Femur (tissue), 1 donor: ENCODE data around the gene CRISP1.
A peak's percentile ranks its signal among the peaks of the same experiment; 100 is the strongest.
"Not testable (repeated sequence)": the region's sequence is repeated elsewhere in the genome, so short reads cannot be mapped to it uniquely, and the experiment has no call there.

Source experiments
- DNase-seq: peaks from one replicate; pipeline ENCODE4 v3.0.0-alpha.2; 2017

CRISP1 gene

DNA sequence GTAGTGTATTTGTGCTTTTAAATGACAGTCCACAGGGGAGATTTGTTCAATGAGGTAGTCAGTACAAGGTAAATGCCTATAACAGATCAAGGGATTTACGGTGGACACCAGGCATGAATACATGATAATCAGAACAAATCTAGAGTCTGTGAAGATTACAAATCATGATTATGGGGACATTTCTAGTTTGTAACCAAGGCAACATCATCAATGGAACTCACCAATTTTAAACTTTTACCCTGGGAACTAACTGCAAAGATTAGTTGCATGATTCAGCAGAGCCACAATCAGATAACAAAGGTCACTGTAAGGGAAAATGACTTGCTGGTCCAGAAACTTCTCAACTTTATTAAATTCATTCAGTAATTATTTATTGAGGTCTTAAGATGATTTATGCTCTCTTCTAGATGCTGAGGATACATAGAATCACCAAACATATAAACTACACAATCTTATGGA is at the start of gene CRISP1:
CRISP1 (minus strand) TSS at position 51 of the 459 bp plus-strand sequence. CDS start 9,135 bp downstream, outside the sequence.
- no peak for DNase-seq

- DNase-seq: peak; percentile 37
These were observed 48.7 kb upstream of the CRISP1 start for GRCh38 chr6:49915035-49915434.

GRCh38 chr6:49913636-49914375 is 47.5 kb upstream of the CRISP1 start:
- DNase-seq: no peak

DNA sequence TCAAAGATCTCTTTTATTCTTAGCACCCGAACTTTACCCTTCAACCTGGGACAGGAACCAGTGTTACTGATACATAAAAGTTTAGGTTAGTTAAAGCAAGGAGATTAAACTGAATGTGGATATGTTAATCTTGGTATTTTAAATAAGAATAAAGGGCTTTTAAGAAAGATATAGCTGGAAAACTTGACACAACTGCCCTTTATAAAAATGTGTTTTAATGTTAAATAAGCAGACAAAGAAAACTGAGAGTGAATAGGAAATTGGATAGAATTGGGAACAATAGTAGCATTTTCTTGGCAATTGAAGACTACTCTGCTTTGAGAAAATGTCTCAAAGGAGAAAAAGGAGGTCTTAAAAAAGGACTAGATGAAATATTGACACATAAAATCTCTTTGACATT is 45.9 kb upstream of the CRISP1 start:
- no peak for DNase-seq

GRCh38 chr6:49911252-49911651 is 44.9 kb upstream of the CRISP1 start:
- DNase-seq: no peak

DNA sequence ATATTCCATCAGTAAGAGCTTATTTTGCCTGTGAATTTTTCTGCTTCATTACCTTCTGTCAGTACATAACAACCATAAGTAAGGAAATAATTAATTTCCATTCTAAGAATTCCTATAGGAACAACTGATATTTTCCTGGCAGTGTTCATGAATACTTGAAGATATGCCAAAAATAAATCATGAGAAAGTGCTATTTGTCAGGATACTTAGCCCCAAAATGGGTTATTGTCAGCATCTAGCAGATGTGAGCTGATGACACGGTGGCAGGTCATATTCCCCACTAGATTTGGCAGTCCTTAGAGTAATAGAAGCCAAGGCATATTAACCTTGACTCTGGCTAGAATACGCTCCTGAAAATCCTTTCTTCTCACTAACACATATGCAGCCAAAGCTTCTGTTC is 43.2 kb upstream of the CRISP1 start:
- no peak for DNase-seq

GRCh38 chr6:49906526-49906925 is 40.2 kb upstream of the CRISP1 start:
- DNase-seq: peak; percentile 67

GRCh38 chr6:49905296-49905695 is 39.0 kb upstream of the CRISP1 start:
- DNase-seq: no peak

DNA sequence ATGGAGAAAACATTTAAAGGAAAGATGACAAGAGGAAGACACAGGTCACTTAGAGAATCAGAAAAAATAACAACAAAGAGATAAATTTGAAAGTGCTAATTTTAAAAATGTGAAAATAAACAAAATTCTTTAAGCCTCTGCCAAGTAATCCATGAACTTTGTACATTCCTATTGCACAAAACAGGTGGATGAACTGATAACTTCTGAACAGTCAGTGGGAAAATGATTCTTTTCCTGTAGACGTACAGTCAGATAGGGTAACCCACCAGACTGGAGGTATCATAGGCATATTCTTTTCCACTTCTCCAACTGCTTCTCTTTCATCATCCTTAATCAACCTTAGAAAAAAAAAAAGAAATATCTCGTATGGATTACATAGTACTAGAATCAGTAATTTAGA is 36.5 kb upstream of the CRISP1 start:
- no peak for DNase-seq

GRCh38 chr6:49898904-49899566 is 32.7 kb upstream of the CRISP1 start:
- no peak for DNase-seq

DNA sequence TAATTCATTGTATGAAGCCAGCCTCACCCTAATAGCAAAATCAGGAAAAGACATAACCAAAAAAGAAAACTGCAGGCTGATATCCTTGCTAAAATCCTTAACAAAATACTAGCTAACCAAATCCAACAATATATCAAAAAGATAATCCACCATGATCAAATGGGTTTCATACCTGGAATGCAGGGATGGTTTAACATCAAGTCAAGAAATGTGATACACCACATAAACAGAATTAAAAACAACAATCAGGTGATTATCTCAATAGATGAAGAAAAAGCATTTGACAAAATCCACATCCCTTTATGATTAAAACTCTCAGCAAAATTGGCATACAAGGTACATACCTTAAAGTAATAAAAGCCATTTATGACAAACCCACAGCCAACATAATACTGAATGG is 29.2 kb upstream of the CRISP1 start:
- not testable (repeated sequence) for DNase-seq

- peak; percentile 15 for DNase-seq
These were observed 25.9 kb upstream of the CRISP1 start for GRCh38 chr6:49892280-49892679.

- no peak for DNase-seq
These were observed 24.7 kb upstream of the CRISP1 start for GRCh38 chr6:49890988-49891387.

DNA sequence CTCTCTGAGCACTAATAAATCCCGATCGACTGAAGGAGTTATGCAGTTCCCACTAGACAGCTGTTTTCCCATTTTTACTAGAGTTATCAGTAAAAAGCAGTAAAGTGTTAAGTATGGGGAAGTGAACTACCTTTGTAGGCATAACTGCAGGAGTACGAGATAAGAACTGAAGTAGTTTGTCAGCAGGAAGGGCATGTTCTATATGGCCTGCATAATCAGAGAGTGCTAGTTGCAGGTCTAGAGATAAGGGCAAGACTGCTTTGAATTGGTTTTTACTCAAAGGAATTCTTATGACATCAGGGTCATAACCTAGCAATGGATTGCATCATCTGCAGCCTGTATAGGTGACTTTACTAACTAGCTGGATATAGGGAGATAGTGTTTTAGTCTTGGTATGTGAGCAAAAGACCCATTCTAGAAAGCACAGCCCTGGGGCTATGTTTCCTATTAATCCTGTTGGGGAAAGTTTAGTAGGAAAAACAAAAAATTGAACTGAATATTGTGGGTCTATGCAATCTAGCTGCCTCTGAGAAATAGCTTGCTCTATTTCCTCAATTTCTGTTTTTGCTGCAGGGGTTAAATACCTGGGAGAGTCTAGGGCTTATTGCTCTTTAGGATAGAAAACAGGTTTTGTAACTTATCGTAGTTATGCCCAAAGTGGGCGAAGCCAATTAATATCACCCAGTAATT is 22.6 kb upstream of the CRISP1 start:
- no peak for DNase-seq

GRCh38 chr6:49868951-49869529 is 2.7 kb upstream of the CRISP1 start:
- no peak for DNase-seq

DNA sequence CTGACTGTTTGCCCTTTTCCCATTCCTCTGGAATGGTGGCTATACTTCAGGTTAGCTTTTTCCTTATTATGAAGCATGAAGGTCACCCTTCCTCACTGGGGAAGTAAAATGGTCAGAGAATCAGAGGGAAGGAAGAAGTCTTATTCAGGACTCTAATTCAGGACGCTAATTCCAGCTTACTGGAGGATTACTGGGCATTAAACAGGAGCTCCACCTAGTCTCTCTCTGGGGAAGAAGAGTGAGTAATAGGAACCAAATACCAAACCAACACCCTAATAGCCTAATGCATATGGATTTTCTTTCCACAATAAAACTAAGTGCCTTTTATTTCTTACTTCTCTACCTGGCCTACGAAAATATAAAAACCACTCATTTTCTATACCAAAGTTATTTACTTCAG is 10.1 kb downstream of the CRISP1 start:
- DNase-seq: no peak

DNA sequence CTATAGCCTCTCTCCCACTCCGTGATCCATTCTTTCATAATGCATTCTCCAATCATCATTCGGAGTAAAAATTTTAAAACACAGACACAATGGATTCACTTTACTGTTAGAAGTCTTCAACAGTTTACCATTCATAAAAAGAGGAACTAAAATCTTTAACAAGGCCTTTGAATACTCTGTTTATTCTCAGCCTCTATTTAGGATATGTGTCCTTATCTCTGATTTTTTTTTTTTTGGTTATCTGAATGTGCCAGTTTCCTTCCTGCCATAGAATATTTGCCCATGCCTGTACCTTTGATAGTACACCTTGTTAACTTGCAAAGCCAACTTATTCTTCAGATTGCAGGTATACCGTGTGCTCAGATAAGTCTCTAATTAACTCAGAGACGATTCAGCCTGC is 11.1 kb downstream of the CRISP1 start:
- no peak for DNase-seq

DNA sequence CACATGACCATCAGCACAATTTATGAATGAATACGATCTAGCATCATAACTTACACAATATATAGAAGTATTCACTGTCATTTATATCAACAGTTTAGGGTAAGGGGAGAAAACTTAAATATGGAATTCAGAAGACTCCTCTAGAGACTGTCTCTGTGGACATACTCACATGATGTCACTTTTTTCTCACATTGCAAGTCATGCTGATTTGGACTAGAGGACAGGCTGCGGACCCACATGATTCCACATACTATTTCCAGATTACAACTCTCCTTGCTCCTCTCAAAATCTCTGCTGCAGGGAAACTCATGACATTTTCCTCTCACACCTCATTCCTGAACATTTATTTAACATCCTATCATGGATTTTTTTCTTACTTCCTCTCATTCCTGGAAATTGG is 13.4 kb downstream of the CRISP1 start:
- DNase-seq: no peak

DNA sequence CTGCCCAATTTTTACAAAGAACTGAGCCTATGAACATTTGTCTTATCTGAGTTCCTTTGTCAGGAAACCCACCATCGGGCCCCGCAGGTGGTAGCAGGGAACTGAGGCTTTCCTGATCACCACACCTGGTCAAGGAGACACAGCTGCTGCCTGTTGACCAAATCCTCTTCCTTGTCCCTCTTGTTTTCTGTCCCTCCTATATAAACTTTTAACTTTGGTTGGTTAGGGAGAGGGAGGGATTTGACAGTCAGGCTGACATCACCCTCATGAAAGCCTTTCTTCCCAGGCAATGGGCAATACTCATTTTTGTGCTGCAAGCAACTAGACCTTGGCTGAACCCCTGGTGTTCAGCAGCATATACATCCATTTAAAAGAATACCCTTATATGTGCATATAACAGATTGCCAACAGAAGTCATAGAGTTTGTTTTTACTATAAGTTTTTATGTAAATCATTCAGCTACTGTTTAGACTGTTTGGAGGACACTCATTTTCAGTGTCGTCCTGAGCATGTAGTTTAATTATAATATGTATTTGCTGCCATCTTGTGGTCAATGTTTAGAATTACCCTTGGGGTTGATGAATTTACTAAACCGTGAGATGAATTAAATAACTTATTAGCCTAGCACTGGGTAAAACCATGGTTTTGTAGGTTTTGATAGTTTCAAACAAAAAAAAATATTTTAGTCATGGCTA is 17.0 kb downstream of the CRISP1 start:
- DNase-seq: no peak

- DNase-seq: no peak
These were observed 18.7 kb downstream of the CRISP1 start for GRCh38 chr6:49847673-49848072.

DNA sequence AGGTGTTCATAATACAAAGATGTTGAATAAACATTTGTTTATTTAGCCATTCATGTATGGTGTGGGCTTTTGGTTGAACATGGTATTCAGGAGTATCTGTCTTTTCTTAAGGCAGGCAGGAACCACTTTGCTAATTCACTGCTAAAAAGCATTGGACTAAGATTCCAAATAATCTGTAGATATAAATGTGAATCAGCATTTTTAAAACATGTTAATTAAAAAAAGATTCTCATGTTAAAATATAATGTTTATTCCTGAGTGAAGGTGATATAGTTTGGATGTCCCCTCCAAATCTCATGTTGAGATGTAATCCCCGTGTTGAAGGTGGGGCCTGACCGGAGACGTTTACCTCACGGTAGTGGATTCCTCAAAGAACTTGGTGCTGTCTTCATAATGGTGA is 19.3 kb downstream of the CRISP1 start:
- DNase-seq: no peak

DNA sequence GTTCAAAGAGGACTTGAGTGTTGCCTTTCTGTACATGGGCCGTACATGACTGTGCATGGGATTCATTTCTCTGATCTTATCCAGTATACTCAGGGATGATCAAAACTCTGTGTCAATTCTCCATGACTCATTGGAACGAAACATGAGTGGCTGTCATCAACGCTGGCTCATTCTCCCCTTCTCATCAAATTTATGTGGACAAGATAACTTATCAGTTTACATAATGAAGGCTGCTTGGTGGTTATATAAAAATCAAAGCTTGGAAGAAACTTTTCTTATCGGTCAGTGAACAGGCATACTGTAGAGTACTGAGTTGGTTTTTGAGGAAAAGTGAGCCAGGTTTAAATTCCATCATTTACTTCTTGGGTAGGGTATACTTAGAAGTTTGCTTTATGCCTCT is 24.9 kb downstream of the CRISP1 start:
- no peak for DNase-seq

DNA sequence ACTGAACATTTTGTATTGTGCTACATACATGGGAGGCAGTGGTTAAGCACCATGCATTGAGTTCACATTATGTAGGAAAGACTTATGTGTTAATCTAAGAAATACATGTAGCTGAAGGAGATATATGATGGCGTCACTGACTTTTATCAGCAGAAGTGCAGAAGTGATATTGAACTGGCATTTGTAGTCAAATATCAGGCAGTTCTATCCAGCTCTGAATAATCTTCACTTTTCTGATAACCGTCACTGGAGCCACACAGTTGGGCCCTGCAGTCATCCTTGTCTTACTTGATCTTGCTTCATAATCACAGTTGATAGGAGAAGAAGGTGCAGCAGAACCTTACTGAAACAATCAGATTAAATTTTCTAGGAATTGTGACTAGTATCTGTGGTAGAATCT is 26.4 kb downstream of the CRISP1 start:
- no peak for DNase-seq
